NCI-H1417 (cell line): ENCODE results near the gene DLG2.
A peak's percentile ranks its signal among the peaks of the same experiment; 100 is the strongest.

Experiments
- DNase-seq, 3 experiments: peaks; one replicate each; lab custom pipeline; 2025; lab: John Stamatoyannopoulos, UW

Gene DLG2

GRCh38 chr11:84021291-84021690, 1605.9 kb downstream of the DLG2 start:
- DNase-seq: no peak

- no peak for DNase-seq
Measured at GRCh38 chr11:84019571-84020194, 1607.5 kb downstream of the DLG2 start.

GRCh38 chr11:84014539-84014938, 1612.6 kb downstream of the DLG2 start:
- no peak for DNase-seq

GRCh38 chr11:84012171-84012826, 1614.8 kb downstream of the DLG2 start:
- no peak for DNase-seq

- no peak for DNase-seq
Measured at GRCh38 chr11:84003181-84003580, 1624.0 kb downstream of the DLG2 start.

GRCh38 chr11:83998921-83999320, 1628.2 kb downstream of the DLG2 start:
- DNase-seq: no peak

- DNase-seq: no peak
Measured at GRCh38 chr11:83990160-83990733, 1636.9 kb downstream of the DLG2 start.

- peak in 1 of 3 experiments; percentile 48 for DNase-seq
Measured at GRCh38 chr11:83982825-83983224, 1644.3 kb downstream of the DLG2 start.

GRCh38 chr11:83979593-83979992, 1647.6 kb downstream of the DLG2 start:
- no peak for DNase-seq

- no peak for DNase-seq
Measured at GRCh38 chr11:83978942-83979341, 1648.2 kb downstream of the DLG2 start.

- DNase-seq: no peak
Measured at GRCh38 chr11:83976086-83976485, 1651.1 kb downstream of the DLG2 start.

GRCh38 chr11:83972536-83972935, 1654.6 kb downstream of the DLG2 start:
- DNase-seq: no peak

GRCh38 chr11:83971063-83971462, 1656.1 kb downstream of the DLG2 start:
- peak in 1 of 3 experiments; percentile 55 for DNase-seq

- no peak for DNase-seq
Measured at GRCh38 chr11:83970061-83970671, 1657.0 kb downstream of the DLG2 start.

GRCh38 chr11:83957038-83957900, 1669.9 kb downstream of the DLG2 start:
- no peak for DNase-seq

GRCh38 chr11:83956119-83956697, 1670.9 kb downstream of the DLG2 start:
- no peak for DNase-seq

- DNase-seq: no peak
Measured at GRCh38 chr11:83954780-83955179, 1672.4 kb downstream of the DLG2 start.

- no peak for DNase-seq
Measured at GRCh38 chr11:83951521-83951920, 1675.6 kb downstream of the DLG2 start.

- peak in 1 of 3 experiments; percentile 48 for DNase-seq
Measured at GRCh38 chr11:83948200-83948599, 1678.9 kb downstream of the DLG2 start.

GRCh38 chr11:83945976-83946375, 1681.2 kb downstream of the DLG2 start:
- DNase-seq: no peak

GRCh38 chr11:83941050-83941449, 1686.1 kb downstream of the DLG2 start:
- DNase-seq: peak in 1 of 3 experiments; percentile 15

- no peak for DNase-seq
Measured at GRCh38 chr11:83938148-83938547, 1689.0 kb downstream of the DLG2 start.
